Measurements from ENCODE around the gene ACSS1.

DNA sequence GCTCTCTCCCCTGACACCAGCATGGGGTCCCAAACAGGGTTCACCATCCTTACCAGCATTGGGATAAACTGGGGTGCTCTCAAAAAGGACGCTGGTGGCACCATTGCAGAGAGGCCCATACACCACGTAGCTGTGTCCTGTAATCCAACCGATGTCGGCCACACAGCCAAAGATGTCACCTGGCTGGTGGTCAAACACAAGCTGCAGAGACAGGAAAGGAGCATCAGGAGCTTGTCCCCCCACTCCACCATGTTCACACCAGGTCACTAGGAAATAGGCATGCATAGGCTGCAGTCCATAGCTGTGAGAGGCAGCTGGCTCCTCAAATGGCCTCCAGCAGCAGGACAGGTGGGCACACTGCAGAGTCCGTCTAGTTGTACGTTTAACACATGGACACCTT is 36.6 kb downstream of the ACSS1 start:
- TF ChIP-seq GATA2 (IDR thresholded peaks at IDR 0.05; ENCODE audit: low read depth, low read length), result no peak
- no peak for TF ChIP-seq GATA3 (IDR thresholded peaks at IDR 0.05; ENCODE audit: low read depth, low read length)
